Suprapubic skin (tissue), 4 donors: Measurements from ENCODE around the gene GSKIP. TPM values are rescaled to one million over a fixed set of nuclear protein-coding genes. Genes with fewer than 3 reads are reported as not detected.
"Not testable (repeated sequence)": the region's sequence is repeated elsewhere in the genome, so short reads cannot be mapped to it uniquely, and the experiment has no call there.

ENCODE experiments used
- DNase-seq, 2 donors: peaks; one replicate each; pipeline ENCODE4 v3.0.0-alpha.2; 2019; ENCODE audit warnings: low spot score in 2 of 2
- H3K27ac ChIP-seq: fragments of 200-600 bp; sonication (generic); one replicate; pipeline ENCODE4 v1.5.1; 2019
- H3K27me3 ChIP-seq: fragments of 200-600 bp; sonication (generic); one replicate; pipeline ENCODE4 v1.5.1; 2019
- H3K36me3 ChIP-seq: fragments of 200-600 bp; sonication (generic); one replicate; pipeline ENCODE4 v1.5.1; 2019
- H3K4me1 ChIP-seq: fragments of 200-600 bp; sonication (generic); one replicate; pipeline ENCODE4 v1.5.1; 2019
- H3K4me3 ChIP-seq: fragments of 200-600 bp; sonication (generic); one replicate; pipeline ENCODE4 v1.5.1; 2019; ENCODE audit warnings: mild to moderate bottlenecking
- H3K9me3 ChIP-seq: fragments of 200-600 bp; sonication (generic); one replicate; pipeline ENCODE4 v1.5.1; 2019
- EP300 ChIP-seq: sonication (generic); formaldehyde crosslinking; IDR thresholded peaks from one replicate; pipeline ENCODE4 v1.6.1; 2017; ENCODE audit warnings: antibody characterized with exemption
- POLR2A ChIP-seq, 2 donors: fragments of 450-650 bp; IDR thresholded peaks; one replicate each; pipeline ENCODE4 v1.6.1; 2017; ENCODE audit warnings: antibody characterized with exemption in 2 of 2, mild to moderate bottlenecking in 2 of 2, moderate library complexity in 2 of 2
- POLR2AphosphoS5 ChIP-seq, 3 donors: sonication (generic); formaldehyde crosslinking; IDR thresholded peaks; one replicate each; pipeline ENCODE4 v1.6.1; 2017; ENCODE audit warnings: antibody characterized with exemption in 3 of 3
- WGBS: methylation state at CpG from one replicate; pipeline ENCODE4 v1.1.5; 2018; 5-methylcytosine and 5-hydroxymethylcytosine counted together
- total RNA-seq, 4 donors: library from RNA; depleted of rRNA; stranded (reverse); fragments of >200 nt; gene quantifications; one replicate each; pipeline ENCODE4 v1.1.0, GENCODE V29; 2016
- TF ChIP-seq, protein P1 (sequence below), 2 donors: fragments of 200-600 bp in 1 of 2; fragments of 450-650 bp in 1 of 2; sonication (generic) in 1 of 2; IDR thresholded peaks; one replicate each; pipeline ENCODE4 v1.5.1; 2016 to 2019; ENCODE audit warnings: antibody characterized with exemption in 2 of 2, mild to moderate bottlenecking in 1 of 2, moderate library complexity in 1 of 2

The GSKIP gene
- total RNA-seq, 4 donors from 2014 or later = 7.9 to 50.1 (median 24.7) TPM

DNA sequence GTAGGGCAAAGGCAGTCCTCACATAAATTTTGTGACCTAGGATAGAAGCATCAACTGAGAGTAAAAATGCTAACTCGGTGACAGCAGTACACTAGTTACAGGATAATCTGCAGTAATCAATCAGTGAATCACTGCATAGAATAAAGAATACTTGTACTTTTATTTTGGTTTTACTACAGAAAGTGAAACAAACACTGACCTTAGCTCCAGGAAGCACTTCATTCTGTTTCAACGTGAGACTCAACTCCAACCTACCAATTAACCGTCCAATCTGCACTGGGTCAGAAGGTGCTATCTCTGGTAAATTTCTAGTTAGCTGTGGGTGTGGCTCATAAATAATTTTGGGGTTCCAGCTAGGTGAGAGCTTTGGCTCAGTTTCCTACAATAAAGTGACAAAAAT is 22.0 kb upstream of the GSKIP start:
- H3K36me3 ChIP-seq = peaks cover 35% of the 10 kb centered on the region
- no peak for DNase-seq
- no peaks in the 10 kb centered on the region for H3K9me3 ChIP-seq
- H3K27me3 ChIP-seq = no peaks in the 10 kb centered on the region
- 83% methylated on average over 3 of the region's 3 CpGs for WGBS
- no peak overlapping the region for H3K27ac ChIP-seq
- H3K4me1 ChIP-seq = no peaks in the 10 kb centered on the region
- TF ChIP-seq EP300 = no peak
- TF ChIP-seq, protein P1, sequence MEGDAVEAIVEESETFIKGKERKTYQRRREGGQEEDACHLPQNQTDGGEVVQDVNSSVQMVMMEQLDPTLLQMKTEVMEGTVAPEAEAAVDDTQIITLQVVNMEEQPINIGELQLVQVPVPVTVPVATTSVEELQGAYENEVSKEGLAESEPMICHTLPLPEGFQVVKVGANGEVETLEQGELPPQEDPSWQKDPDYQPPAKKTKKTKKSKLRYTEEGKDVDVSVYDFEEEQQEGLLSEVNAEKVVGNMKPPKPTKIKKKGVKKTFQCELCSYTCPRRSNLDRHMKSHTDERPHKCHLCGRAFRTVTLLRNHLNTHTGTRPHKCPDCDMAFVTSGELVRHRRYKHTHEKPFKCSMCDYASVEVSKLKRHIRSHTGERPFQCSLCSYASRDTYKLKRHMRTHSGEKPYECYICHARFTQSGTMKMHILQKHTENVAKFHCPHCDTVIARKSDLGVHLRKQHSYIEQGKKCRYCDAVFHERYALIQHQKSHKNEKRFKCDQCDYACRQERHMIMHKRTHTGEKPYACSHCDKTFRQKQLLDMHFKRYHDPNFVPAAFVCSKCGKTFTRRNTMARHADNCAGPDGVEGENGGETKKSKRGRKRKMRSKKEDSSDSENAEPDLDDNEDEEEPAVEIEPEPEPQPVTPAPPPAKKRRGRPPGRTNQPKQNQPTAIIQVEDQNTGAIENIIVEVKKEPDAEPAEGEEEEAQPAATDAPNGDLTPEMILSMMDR (IDR thresholded peaks at IDR 0.05) = no peak
- TF ChIP-seq POLR2A (IDR thresholded peaks at IDR 0.05) = no peak
- TF ChIP-seq POLR2AphosphoS5 (IDR thresholded peaks at IDR 0.05) = no peak
- H3K4me3 ChIP-seq = no peak overlapping the region

DNA sequence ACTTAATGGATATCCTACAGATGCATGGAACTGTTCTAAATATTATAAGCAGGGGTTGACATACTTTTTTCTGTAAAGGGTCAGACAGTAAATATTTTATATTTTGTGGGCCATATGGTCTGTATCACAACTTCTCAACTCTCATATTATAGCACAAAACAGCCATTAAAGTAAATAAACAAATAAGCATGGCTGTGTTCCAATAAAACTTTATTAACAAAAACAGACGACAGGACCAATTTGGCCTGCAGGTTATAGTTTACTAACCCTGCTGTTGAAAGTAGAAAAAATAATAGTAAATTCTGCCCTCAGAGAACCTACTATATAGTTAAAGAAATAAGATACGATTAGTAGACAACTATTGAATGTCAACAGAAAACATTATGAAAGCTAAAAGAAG is 17.7 kb upstream of the GSKIP start:
- TF ChIP-seq, protein P1 (IDR thresholded peaks at IDR 0.05) = no peak
- TF ChIP-seq POLR2AphosphoS5 (IDR thresholded peaks at IDR 0.05) (no peak), POLR2A (IDR thresholded peaks at IDR 0.05) (no peak), EP300 (no peak)
- no peaks in the 10 kb centered on the region for H3K9me3 ChIP-seq
- WGBS = 90% methylated on average over 2 of the region's 2 CpGs

DNA sequence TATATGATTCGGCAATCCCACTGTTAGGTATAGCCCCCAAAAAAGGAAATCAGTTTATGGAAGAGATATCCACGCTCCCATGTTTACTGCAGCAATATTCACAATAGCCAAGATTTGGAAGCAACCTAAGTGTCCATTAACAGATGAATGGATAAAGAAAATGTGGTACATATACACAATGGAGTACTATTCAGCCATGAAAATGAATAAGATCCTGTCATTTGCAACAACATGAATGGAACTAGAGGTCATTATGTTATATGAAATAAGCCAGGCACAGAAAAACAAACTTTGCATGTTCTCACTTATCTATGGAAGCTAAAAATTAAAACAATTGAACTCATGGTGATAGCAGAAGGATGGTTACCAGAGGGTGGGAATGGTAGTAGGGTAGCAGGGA is 15.4 kb upstream of the GSKIP start:
- H3K36me3 ChIP-seq, H3K4me3 ChIP-seq, DNase-seq, H3K9me3 ChIP-seq, H3K27me3 ChIP-seq, H3K4me1 ChIP-seq, H3K27ac ChIP-seq: not testable (repeated sequence)
- WGBS = 88% methylated on average over 2 of the region's 2 CpGs

More for the DNA sequence above, 17.7 kb upstream of the GSKIP start:
- Histone ChIP-seq H3K27me3 (no peaks in the 10 kb centered on the region), H3K4me1 (peaks cover 7% of the 10 kb centered on the region), H3K4me3 (no peak overlapping the region), H3K36me3 (peaks cover 15% of the 10 kb centered on the region), H3K27ac (no peak overlapping the region)
- DNase-seq = no peak

DNA sequence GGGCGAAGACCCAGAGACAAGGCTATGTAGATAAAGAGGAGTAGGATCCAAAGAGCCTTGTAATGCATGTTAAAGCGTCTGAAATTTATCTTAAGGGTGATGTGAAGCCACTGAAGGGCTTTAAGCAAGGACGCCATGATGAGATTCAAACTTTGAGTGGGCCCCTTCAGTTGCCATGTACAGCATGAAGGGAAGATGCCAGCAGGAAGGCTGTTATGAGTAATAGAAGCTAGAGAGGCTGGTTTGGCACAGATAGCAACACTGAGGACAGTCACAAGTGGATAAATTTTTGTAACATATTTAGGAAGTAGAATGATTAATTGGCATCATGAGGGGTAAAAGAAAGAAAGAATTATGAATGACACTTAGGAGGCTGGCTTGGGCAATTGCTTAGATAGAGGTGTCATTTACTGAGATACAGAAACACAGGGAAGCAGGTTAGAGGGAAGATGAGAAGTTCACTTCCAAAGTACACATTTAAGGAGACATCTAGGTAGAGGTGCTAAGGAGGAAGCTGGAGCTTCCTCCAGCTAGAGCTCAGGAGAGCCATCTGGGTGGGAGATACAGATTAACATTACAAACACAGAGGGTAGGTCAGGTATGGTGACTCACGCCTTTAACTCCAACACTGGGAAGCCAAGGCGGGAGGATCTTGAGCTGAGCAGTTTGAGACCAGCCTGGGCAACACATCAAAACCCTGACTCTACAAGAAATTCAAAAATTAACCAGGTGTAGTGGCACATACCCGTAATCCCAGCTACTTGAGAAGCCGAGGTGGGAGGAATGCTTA is 13.8 kb upstream of the GSKIP start:
- H3K9me3 ChIP-seq = no peaks in the 10 kb centered on the region
- no peaks in the 10 kb centered on the region for H3K36me3 ChIP-seq
- TF ChIP-seq POLR2AphosphoS5 (IDR thresholded peaks at IDR 0.05) = no peak
- no peak for TF ChIP-seq EP300
- TF ChIP-seq, protein P1 (IDR thresholded peaks at IDR 0.05) = no peak
- no peak for TF ChIP-seq POLR2A (IDR thresholded peaks at IDR 0.05)
- no peak overlapping the region for H3K4me3 ChIP-seq
- H3K27ac ChIP-seq = no peak overlapping the region
- DNase-seq = no peak
- H3K4me1 ChIP-seq = peaks cover 7% of the 10 kb centered on the region
- WGBS = 91% methylated on average over 7 of the region's 7 CpGs
- no peaks in the 10 kb centered on the region for H3K27me3 ChIP-seq

DNA sequence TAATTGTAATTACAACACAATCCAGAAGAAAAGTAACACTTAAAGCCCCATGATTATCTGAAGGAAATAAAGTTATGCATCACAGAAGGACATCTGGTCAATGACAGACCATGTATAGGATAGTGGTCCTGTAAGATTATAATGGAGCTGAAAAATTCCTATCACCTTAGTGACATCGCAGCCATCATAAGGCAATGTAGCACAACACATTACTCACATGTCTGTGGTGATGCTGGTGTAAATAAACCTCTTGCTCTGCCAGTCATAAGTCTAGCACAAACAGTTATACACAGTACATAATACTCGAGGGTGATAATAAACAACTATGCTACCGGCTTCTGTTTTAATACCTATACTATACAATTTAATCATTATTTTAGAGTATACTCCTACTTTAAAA is 11.3 kb upstream of the GSKIP start:
- H3K27ac ChIP-seq = no peak overlapping the region
- no peak overlapping the region for H3K4me3 ChIP-seq
- DNase-seq = no peak
- no peak for TF ChIP-seq POLR2AphosphoS5 (IDR thresholded peaks at IDR 0.05)
- TF ChIP-seq EP300 = no peak
- TF ChIP-seq, protein P1 (IDR thresholded peaks at IDR 0.05) = no peak
- TF ChIP-seq POLR2A (IDR thresholded peaks at IDR 0.05) = no peak
- H3K9me3 ChIP-seq = no peaks in the 10 kb centered on the region
- H3K36me3 ChIP-seq = no peaks in the 10 kb centered on the region
- WGBS = 92% methylated on average over 3 of the region's 3 CpGs
- no peaks in the 10 kb centered on the region for H3K27me3 ChIP-seq
- peaks cover 7% of the 10 kb centered on the region for H3K4me1 ChIP-seq
